Uterus (tissue), 2 donors: ENCODE measurements around the gene OLIG2.

ENCODE experiments used
- POLR2A ChIP-seq, 2 donors: fragments of 450-650 bp; IDR thresholded peaks; one replicate each; pipeline ENCODE4 v1.6.1; 2016; ENCODE audit warnings: antibody characterized with exemption in 2 of 2, mild to moderate bottlenecking in 1 of 2, moderate library complexity in 1 of 2
- TF ChIP-seq, protein P1 (sequence below), 4 experiments: fragments of 200-600 bp in 2 of 4; fragments of 450-650 bp in 2 of 4; sonication (generic) in 2 of 4; IDR thresholded peaks; one replicate each; pipeline ENCODE4 v1.5.1; 2016 to 2019; ENCODE audit warnings: antibody characterized with exemption in 4 of 4, mild to moderate bottlenecking in 2 of 4, moderate library complexity in 1 of 4

DNA sequence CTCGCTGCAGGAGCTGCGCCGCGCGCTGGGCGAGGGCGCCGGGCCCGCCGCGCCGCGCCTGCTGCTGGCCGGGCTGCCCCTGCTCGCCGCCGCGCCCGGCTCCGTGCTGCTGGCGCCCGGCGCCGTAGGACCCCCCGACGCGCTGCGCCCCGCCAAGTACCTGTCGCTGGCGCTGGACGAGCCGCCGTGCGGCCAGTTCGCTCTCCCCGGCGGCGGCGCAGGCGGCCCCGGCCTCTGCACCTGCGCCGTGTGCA, 44.9 kb downstream of the OLIG2 start:
- TF ChIP-seq, protein P1, sequence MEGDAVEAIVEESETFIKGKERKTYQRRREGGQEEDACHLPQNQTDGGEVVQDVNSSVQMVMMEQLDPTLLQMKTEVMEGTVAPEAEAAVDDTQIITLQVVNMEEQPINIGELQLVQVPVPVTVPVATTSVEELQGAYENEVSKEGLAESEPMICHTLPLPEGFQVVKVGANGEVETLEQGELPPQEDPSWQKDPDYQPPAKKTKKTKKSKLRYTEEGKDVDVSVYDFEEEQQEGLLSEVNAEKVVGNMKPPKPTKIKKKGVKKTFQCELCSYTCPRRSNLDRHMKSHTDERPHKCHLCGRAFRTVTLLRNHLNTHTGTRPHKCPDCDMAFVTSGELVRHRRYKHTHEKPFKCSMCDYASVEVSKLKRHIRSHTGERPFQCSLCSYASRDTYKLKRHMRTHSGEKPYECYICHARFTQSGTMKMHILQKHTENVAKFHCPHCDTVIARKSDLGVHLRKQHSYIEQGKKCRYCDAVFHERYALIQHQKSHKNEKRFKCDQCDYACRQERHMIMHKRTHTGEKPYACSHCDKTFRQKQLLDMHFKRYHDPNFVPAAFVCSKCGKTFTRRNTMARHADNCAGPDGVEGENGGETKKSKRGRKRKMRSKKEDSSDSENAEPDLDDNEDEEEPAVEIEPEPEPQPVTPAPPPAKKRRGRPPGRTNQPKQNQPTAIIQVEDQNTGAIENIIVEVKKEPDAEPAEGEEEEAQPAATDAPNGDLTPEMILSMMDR (IDR thresholded peaks at IDR 0.05), result no peak
- no peak for TF ChIP-seq POLR2A (IDR thresholded peaks at IDR 0.05)
